ENCODE data around the gene S100A13. TPM values are rescaled to one million over a fixed set of nuclear protein-coding genes. Genes with fewer than 3 reads are reported as not detected.

The S100A13 gene
- total and polyA plus RNA-seq, 10 of the 15 experiments (the other 5 are each of a cell fraction or from before 2014, with no cell fraction given): 5.7 to 30.9 (median 9.1) TPM

DNA sequence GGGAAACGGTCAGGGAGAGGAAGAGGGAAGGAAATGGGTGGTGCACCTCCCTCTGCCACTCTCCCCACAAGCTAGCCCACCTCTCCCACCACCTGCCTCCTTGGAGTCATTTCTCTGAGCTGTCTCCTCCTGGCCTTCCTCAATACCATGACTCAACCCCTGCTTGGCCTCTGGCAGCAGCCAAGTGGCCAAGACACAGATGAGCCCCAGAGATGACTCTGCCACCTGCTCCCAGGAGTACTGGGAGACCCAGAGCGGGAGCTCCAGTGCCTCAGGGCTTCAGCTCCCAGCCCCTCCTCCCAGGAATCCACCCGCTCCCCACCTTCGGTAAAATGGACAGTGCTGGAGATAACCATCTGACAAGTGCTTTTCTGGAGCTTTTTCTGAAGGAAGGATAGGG is 17.0 kb downstream of the S100A13 start:
- ChIA-PET CTCF (interaction anchor here (0.5 to 0.7 kb wide), 2 partner anchors 36 to 949 kb away, joined by 3 read pairs; no protein-coding TSS in a partner anchor), POLR2A (no interaction called here)
- no peaks in the 10 kb centered on the region for H3K79me2 ChIP-seq (ENCODE audit: control insufficient read depth, insufficient read depth, low read length)

DNA sequence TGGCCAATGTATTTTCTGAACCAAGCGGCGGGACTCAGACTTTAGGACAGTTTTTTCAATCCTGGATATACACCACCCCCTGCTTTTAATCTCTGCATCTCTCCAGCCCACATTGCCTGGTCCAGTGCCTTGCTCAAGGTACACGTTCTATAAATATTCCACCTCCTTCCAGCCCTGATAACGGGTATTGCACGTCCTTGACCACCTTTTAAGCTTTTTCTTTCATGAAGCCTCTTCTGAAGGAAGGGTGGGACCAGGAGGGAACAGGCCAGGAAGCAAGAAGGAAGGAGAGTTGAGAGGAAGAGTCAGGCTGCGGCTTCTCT is 17.8 kb downstream of the S100A13 start:
- Histone ChIP-seq H3K9ac (ENCODE audit: control insufficient read depth, insufficient read depth, low read length) (no peak overlapping the region), H3K36me3 (ENCODE audit: control insufficient read depth in 2 of 2, insufficient read depth in 2 of 2, low read length in 1 of 2) (no peaks in the 10 kb centered on the region), H3K4me3 (no peak overlapping the region), H3K4me1 (ENCODE audit: control insufficient read depth, insufficient read depth, low read length) (no peaks in the 10 kb centered on the region), H3K4me2 (ENCODE audit: control insufficient read depth, insufficient read depth) (no peak overlapping the region), H4K20me1 (ENCODE audit: control insufficient read depth, insufficient read depth) (no peaks in the 10 kb centered on the region), H3K27ac (ENCODE audit: control insufficient read depth, insufficient read depth) (no peak overlapping the region), H3K79me2 (ENCODE audit: control insufficient read depth, insufficient read depth, low read length) (no peaks in the 10 kb centered on the region), H3K9me3 (replicated peaks; ENCODE audit: control insufficient read depth, insufficient read depth, low read length) (no peaks in the 10 kb centered on the region), H2AFZ (ENCODE audit: control insufficient read depth, low read depth, low read length) (no peak overlapping the region), H3K27me3 (replicated peaks in 1 of 2; ENCODE audit: control insufficient read depth in 2 of 2, insufficient read depth in 2 of 2, low read length in 1 of 2) (no peaks in the 10 kb centered on the region)
- ChIA-PET CTCF (no interaction called here), POLR2A (no interaction called here), RAD21 (ENCODE audit: unreplicated experiment) (no interaction called here), SMC1A (ENCODE audit: uncharacterized antibody, unreplicated experiment) (no interaction called here)
- DNase-seq (ENCODE audit: low read depth, low spot score): no peak
- no peak for ATAC-seq
- intact Hi-C loops (cut with micrococcal nuclease; ENCODE audit: unreplicated experiment): no loop called here
- in situ Hi-C loops (cut with MboI): no loop called here
- WGBS (ENCODE audit: insufficient coverage, insufficient replicate concordance, low lambda C conversion rate, missing lambda C conversion rate): 45% methylated on average over 6 of the region's 6 CpGs
- no TSS peak for BruUV-seq (replicated peaks)
- FAIRE-seq: no peak
- TF ChIP-seq, protein P1, sequence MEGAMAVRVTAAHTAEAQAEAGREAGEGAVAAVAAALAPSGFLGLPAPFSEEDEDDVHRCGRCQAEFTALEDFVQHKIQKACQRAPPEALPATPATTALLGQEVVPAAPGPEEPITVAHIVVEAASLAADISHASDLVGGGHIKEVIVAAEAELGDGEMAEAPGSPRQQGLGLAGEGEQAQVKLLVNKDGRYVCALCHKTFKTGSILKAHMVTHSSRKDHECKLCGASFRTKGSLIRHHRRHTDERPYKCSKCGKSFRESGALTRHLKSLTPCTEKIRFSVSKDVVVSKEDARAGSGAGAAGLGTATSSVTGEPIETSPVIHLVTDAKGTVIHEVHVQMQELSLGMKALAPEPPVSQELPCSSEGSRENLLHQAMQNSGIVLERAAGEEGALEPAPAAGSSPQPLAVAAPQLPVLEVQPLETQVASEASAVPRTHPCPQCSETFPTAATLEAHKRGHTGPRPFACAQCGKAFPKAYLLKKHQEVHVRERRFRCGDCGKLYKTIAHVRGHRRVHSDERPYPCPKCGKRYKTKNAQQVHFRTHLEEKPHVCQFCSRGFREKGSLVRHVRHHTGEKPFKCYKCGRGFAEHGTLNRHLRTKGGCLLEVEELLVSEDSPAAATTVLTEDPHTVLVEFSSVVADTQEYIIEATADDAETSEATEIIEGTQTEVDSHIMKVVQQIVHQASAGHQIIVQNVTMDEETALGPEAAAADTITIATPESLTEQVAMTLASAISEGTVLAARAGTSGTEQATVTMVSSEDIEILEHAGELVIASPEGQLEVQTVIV (IDR thresholded peaks at IDR 0.05; ENCODE audit: borderline replicate concordance, partially characterized antibody): no peak
- TF ChIP-seq SMAD1 (IDR thresholded peaks at IDR 0.05; ENCODE audit: low read depth, partially characterized antibody) (no peak), SMC3 (IDR thresholded peaks at IDR 0.05; ENCODE audit: borderline replicate concordance, low read length) (no peak), MTA3 (IDR thresholded peaks at IDR 0.05; ENCODE audit: borderline replicate concordance, low read length) (no peak), ESRRA (IDR thresholded peaks at IDR 0.05; ENCODE audit: low read length) (no peak), BCL11A (IDR thresholded peaks at IDR 0.05; ENCODE audit: low read depth, low read length) (no peak), TARDBP (IDR thresholded peaks at IDR 0.05; ENCODE audit: borderline replicate concordance) (no peak), KDM1A (IDR thresholded peaks at IDR 0.05; ENCODE audit: borderline replicate concordance) (no peak), FOXK2 (IDR thresholded peaks at IDR 0.05) (no peak), MTA2 (IDR thresholded peaks at IDR 0.05; ENCODE audit: low read depth) (no peak), NFIC (IDR thresholded peaks at IDR 0.05; ENCODE audit: low read depth, low read length) (no peak)

More for the DNA sequence above, 17.0 kb downstream of the S100A13 start:
- 23% methylated on average over 4 of the region's 4 CpGs for WGBS (ENCODE audit: insufficient coverage, insufficient replicate concordance, low lambda C conversion rate, missing lambda C conversion rate)
- Histone ChIP-seq H3K4me1 (ENCODE audit: control insufficient read depth, insufficient read depth, low read length) (no peaks in the 10 kb centered on the region), H3K36me3 (ENCODE audit: control insufficient read depth in 2 of 2, insufficient read depth in 2 of 2, low read length in 1 of 2) (no peaks in the 10 kb centered on the region), H3K4me3 (no peak overlapping the region), H2AFZ (ENCODE audit: control insufficient read depth, low read depth, low read length) (no peak overlapping the region), H3K27me3 (replicated peaks in 1 of 2; ENCODE audit: control insufficient read depth in 2 of 2, insufficient read depth in 2 of 2, low read length in 1 of 2) (no peaks in the 10 kb centered on the region), H3K4me2 (ENCODE audit: control insufficient read depth, insufficient read depth) (no peak overlapping the region), H3K9me3 (replicated peaks; ENCODE audit: control insufficient read depth, insufficient read depth, low read length) (no peaks in the 10 kb centered on the region), H3K9ac (ENCODE audit: control insufficient read depth, insufficient read depth, low read length) (no peak overlapping the region), H3K27ac (ENCODE audit: control insufficient read depth, insufficient read depth) (no peak overlapping the region), H4K20me1 (ENCODE audit: control insufficient read depth, insufficient read depth) (no peaks in the 10 kb centered on the region)
- SMC1A ChIA-PET (ENCODE audit: uncharacterized antibody, unreplicated experiment): no interaction called here
- TF ChIP-seq MYC (IDR thresholded peaks at IDR 0.05; ENCODE audit: insufficient read depth, insufficient read length, insufficient replicate concordance, low read length, severe bottlenecking) (no peak), KLF5 (IDR thresholded peaks at IDR 0.05; ENCODE audit: partially characterized antibody) (no peak), HDGF (IDR thresholded peaks at IDR 0.05) (no peak), EGR1 (IDR thresholded peaks at IDR 0.05; ENCODE audit: borderline replicate concordance in 1 of 2, low read depth in 2 of 2, low read length in 2 of 2) (no peak), EZH2 (IDR thresholded peaks at IDR 0.05; ENCODE audit: borderline replicate concordance, control insufficient read depth, low read depth, low read length) (no peak), ZNF384 (IDR thresholded peaks at IDR 0.05; ENCODE audit: borderline replicate concordance, low read depth, low read length) (no peak), KAT2A (conservative IDR thresholded peaks at IDR 0.05; ENCODE audit: control insufficient read depth, low read depth, low read length) (no peak), ZNF274 (IDR thresholded peaks at IDR 0.05; ENCODE audit: insufficient read depth, insufficient read length) (no peak), RFX5 (IDR thresholded peaks at IDR 0.05; ENCODE audit: low read depth, low read length) (no peak), TCF7 (IDR thresholded peaks at IDR 0.05; ENCODE audit: borderline replicate concordance) (no peak), IRF4 (IDR thresholded peaks at IDR 0.05; ENCODE audit: low read depth, low read length) (no peak)
- DNase-seq (ENCODE audit: low read depth, low spot score): no peak
- no TSS peak for BruUV-seq (replicated peaks)
- RAD21 ChIA-PET (ENCODE audit: unreplicated experiment): no interaction called here
- intact Hi-C loops (cut with micrococcal nuclease; ENCODE audit: unreplicated experiment): no loop called here
- FAIRE-seq: no peak
- no peak for ATAC-seq
- in situ Hi-C loops (cut with MboI): no loop called here
